Kidney epithelial cell (primary cell): ENCODE measurements around the gene PCDH12. TPM values are rescaled to one million over a fixed set of nuclear protein-coding genes. Genes with fewer than 3 reads are reported as not detected.
"Not testable (repeated sequence)": the region's sequence is repeated elsewhere in the genome, so short reads cannot be mapped to it uniquely, and the experiment has no call there.

Source experiments
- DNase-seq: peaks from one replicate; pipeline ENCODE4 v3.0.0-alpha.2; 2010; ENCODE audit warnings: low read depth
- H3K27me3 ChIP-seq: 2 replicates; pipeline ENCODE4 v1.6.0; 2011; ENCODE audit warnings: low read length; ENCODE audit not compliant: control insufficient read depth, insufficient read depth
- H3K36me3 ChIP-seq: 2 replicates; pipeline ENCODE4 v1.5.1; 2011; ENCODE audit warnings: low read length; ENCODE audit not compliant: control insufficient read depth, insufficient read depth
- H3K4me3 ChIP-seq: 2 replicates; pipeline ENCODE4 v1.5.1; 2011; ENCODE audit warnings: low read depth, mild to moderate bottlenecking, control low read depth, low read length
- CTCF ChIP-seq: IDR thresholded peaks from 2 replicates; pipeline ENCODE4 v1.5.1; 2011; ENCODE audit warnings: mild to moderate bottlenecking, moderate library complexity, low read length, control low read depth, inconsistent platforms; ENCODE audit not compliant: insufficient read depth, poor library complexity, severe bottlenecking
- total RNA-seq: library from RNA; depleted of rRNA; stranded (reverse); fragments of >200 nt; gene quantifications from 2 replicates; pipeline ENCODE4 v1.2.3, GENCODE V29; 2015

The PCDH12 gene
- total RNA-seq, 1 donor from 2014 or later, result not detected

- no peaks in the 10 kb centered on the region for H3K27me3 ChIP-seq
- DNase-seq, result no peak
- peaks cover 2% of the 10 kb centered on the region for H3K36me3 ChIP-seq
- H3K4me3 ChIP-seq, result no peak overlapping the region
- TF ChIP-seq CTCF, result no peak
Observed at GRCh38 chr5:141933151-141933550, 24.9 kb downstream of the PCDH12 start.

DNA sequence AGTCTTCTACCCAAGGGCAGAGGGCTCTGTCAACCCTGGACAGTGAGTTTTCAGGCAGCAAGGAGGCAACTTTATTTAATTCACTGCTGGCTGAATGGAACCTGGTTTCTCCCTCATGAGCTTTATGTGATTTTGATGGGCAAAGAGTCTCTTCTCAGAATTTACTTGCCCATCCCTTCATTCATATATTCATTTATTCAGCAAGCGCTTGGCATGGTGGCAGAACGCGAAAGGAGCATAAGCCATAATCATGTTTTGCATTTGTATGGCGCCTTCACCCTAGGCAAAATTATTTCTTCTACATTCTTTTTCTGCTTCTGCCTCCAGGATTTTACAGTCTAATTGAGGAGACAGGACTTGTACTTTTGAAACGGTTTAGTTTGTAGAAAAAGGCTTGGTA, 26.3 kb downstream of the PCDH12 start:
- TF ChIP-seq CTCF, result no peak

GRCh38 chr5:141929398-141930058, 28.5 kb downstream of the PCDH12 start:
- Histone ChIP-seq H3K4me3 (no peak overlapping the region), H3K36me3 (peaks cover 6% of the 10 kb centered on the region), H3K27me3 (no peaks in the 10 kb centered on the region)
- no peak for DNase-seq
- no peak for TF ChIP-seq CTCF

More for the DNA sequence above, 26.3 kb downstream of the PCDH12 start:
- H3K4me3 ChIP-seq, result no peak overlapping the region
- H3K27me3 ChIP-seq, result no peaks in the 10 kb centered on the region
- DNase-seq, result no peak
- peaks cover 3% of the 10 kb centered on the region for H3K36me3 ChIP-seq

DNA sequence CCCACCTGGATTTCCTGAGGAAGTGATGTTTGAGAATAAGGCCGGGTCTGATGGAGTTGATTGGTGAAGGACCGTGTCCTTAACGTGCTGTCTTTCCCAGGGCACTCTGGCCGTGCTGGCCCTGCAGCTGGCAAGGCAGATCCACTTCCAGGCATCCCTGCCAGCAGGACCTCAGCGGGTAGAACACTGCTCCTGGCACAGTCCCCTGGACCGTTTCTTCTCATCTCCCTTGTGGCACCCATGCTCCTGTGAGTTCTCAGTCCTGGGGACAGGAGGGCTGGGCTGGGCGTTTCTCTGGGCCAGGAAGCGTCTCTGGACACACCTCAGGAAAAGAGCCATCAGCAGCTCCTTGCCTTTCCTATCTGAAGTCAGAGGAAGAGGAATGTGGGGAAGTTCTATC, 30.0 kb downstream of the PCDH12 start:
- H3K4me3 ChIP-seq, result no peak overlapping the region
- no peak for DNase-seq
- peaks cover 4% of the 10 kb centered on the region for H3K36me3 ChIP-seq
- no peak for TF ChIP-seq CTCF
- no peaks in the 10 kb centered on the region for H3K27me3 ChIP-seq

- no peaks in the 10 kb centered on the region for H3K27me3 ChIP-seq
- no peak for TF ChIP-seq CTCF
- peaks cover 4% of the 10 kb centered on the region for H3K36me3 ChIP-seq
- DNase-seq, result no peak
- no peak overlapping the region for H3K4me3 ChIP-seq
Observed at GRCh38 chr5:141926434-141926833, 31.6 kb downstream of the PCDH12 start.

GRCh38 chr5:141923448-141924313, 34.3 kb downstream of the PCDH12 start, which contains the start of gene DELE1:
Gene DELE1 (plus strand): TSS chr5:141923871. CDS start chr5:141923942, 71 bp downstream.
- TF ChIP-seq CTCF, result no peak
- peak; percentile 67 for DNase-seq
- peaks cover 4% of the 10 kb centered on the region for H3K36me3 ChIP-seq
- peak within 1 kb of the TSS; percentile 73 for H3K4me3 ChIP-seq
- no peaks in the 10 kb centered on the region for H3K27me3 ChIP-seq

- peak overlapping the region; percentile 73 for H3K4me3 ChIP-seq
- H3K27me3 ChIP-seq, H3K36me3 ChIP-seq, DNase-seq: not testable (repeated sequence)
Observed at GRCh38 chr5:141922827-141923447, 35.1 kb downstream of the PCDH12 start.
